Measurements from ENCODE around the gene B4GALNT4. TPM values are rescaled to one million over a fixed set of nuclear protein-coding genes. Genes with fewer than 3 reads are reported as not detected.

Gene B4GALNT4
- total and polyA plus RNA-seq, 2 of the 4 experiments (the other 2 are of a cell fraction): 5.2 to 38.6 TPM

GRCh38 chr11:393219-394033 is 24.1 kb downstream of the B4GALNT4 start:
- H3K27ac ChIP-seq (ENCODE audit: insufficient read depth, low read length): peak overlapping the region; percentile 63
- peak overlapping the region; percentile 85 to 96 for H4K8ac ChIP-seq (ENCODE audit: low read depth in 2 of 2, low read length in 2 of 2)
- peak overlapping the region; percentile 87 for H2BK20ac ChIP-seq (ENCODE audit: low read depth, low read length)
- H2AFZ ChIP-seq (replicated peaks; ENCODE audit: low read length, poor library complexity): peak overlapping the region; percentile 79
- H4K5ac ChIP-seq (ENCODE audit: low read depth, low read length): peak overlapping the region; percentile 99
- DNase-seq (peak; percentile 78), ATAC-seq (ENCODE audit: low read depth) (peak; percentile 94)
- peaks cover 6% of the 10 kb centered on the region for H3K9me1 ChIP-seq (ENCODE audit: insufficient read depth, low read length)
- peaks cover 22% of the 10 kb centered on the region for H3K4me1 ChIP-seq (ENCODE audit: control insufficient read depth, insufficient read depth, low read length)
- no peaks in the 10 kb centered on the region for H3K36me3 ChIP-seq (ENCODE audit: control insufficient read depth, insufficient read depth, low read length)
- peak overlapping the region; percentile 90 for H3K18ac ChIP-seq (ENCODE audit: low read depth, low read length)
- H2BK15ac ChIP-seq (ENCODE audit: low read depth, low read length): peak overlapping the region; percentile 94; the same call in 2 of the 3 replicates
- H2BK120ac ChIP-seq (ENCODE audit: low read depth, low read length): peak overlapping the region; percentile 95
- H2AK9ac ChIP-seq (replicated peaks; ENCODE audit: low read depth, low read length, poor library complexity): peak overlapping the region; percentile 94
- intact Hi-C loops (cut with micrococcal nuclease) (no loop called here), dilution Hi-C loops (cut with HindIII; ENCODE audit: low sequenced_read_pairs, unreplicated experiment) (no loop called here), in situ Hi-C loops (cut with MboI; ENCODE audit: low sequenced_read_pairs) (no loop called here)
- POLR2A ChIA-PET (ENCODE audit: unreplicated experiment): no interaction called here
- H3K4me3 ChIP-seq (ENCODE audit: insufficient read depth, low read depth, low read length): no peak overlapping the region
- peaks cover 0 to 4% of the 10 kb centered on the region in 2 experiments; a peak in 1 of 4 replicates for H3K79me1 ChIP-seq (ENCODE audit: low read depth in 1 of 2, low read length in 2 of 2)
- H4K91ac ChIP-seq (ENCODE audit: insufficient read depth, low read depth, low read length): peak overlapping the region; percentile 95
- H4K20me1 ChIP-seq (ENCODE audit: insufficient read depth, low read length): no peaks in the 10 kb centered on the region
- CTCF ChIA-PET: no interaction called here
- BruUV-seq (replicated peaks): no TSS peak
- 0 out of 2 replicates have a peak overlapping the region, but pooled peaks have one; percentile 9 for H3K9ac ChIP-seq (ENCODE audit: low read depth, low read length)
- no peak for TF ChIP-seq RAD21 (IDR thresholded peaks at IDR 0.05; ENCODE audit: low read length)
- TF ChIP-seq MAZ (IDR thresholded peaks at IDR 0.05; ENCODE audit: borderline replicate concordance, low read depth, low read length): peak; percentile 91; the same call in 1 of the 2 replicates
- peak; percentile 35; the same call in 1 of the 2 replicates for TF ChIP-seq MXI1 (IDR thresholded peaks at IDR 0.05; ENCODE audit: borderline replicate concordance, low read depth, low read length)
- peak; percentile 21; the same call in 1 of the 2 replicates for TF ChIP-seq BHLHE40 (IDR thresholded peaks at IDR 0.05; ENCODE audit: low read depth, low read length)
- no peak for TF ChIP-seq RFX5 (IDR thresholded peaks at IDR 0.05; ENCODE audit: low read depth, low read length)
- TF ChIP-seq FOS (IDR thresholded peaks at IDR 0.05; ENCODE audit: low read depth, low read length): peak; percentile 80; the same call in 1 of the 2 replicates
- TF ChIP-seq MAFK (IDR thresholded peaks at IDR 0.05; ENCODE audit: low read depth, low read length): no peak
- TF ChIP-seq, protein P1, sequence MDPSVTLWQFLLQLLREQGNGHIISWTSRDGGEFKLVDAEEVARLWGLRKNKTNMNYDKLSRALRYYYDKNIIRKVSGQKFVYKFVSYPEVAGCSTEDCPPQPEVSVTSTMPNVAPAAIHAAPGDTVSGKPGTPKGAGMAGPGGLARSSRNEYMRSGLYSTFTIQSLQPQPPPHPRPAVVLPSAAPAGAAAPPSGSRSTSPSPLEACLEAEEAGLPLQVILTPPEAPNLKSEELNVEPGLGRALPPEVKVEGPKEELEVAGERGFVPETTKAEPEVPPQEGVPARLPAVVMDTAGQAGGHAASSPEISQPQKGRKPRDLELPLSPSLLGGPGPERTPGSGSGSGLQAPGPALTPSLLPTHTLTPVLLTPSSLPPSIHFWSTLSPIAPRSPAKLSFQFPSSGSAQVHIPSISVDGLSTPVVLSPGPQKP (IDR thresholded peaks at IDR 0.05; ENCODE audit: borderline replicate concordance, low read depth, low read length): no peak
- TF ChIP-seq CTCF (conservative IDR thresholded peaks at IDR 0.05; ENCODE audit: low read depth, low read length): no peak
- peak overlapping the region; percentile 49; the same call in 1 of the 2 replicates for H3K56ac ChIP-seq (ENCODE audit: extremely low read depth, insufficient read depth, low read length)
- H2BK5ac ChIP-seq (ENCODE audit: low read depth, low read length, poor library complexity, severe bottlenecking): peak overlapping the region; percentile 88
- peak overlapping the region; percentile 99 for H2AK5ac ChIP-seq (ENCODE audit: low read depth, low read length)
- peaks cover 4% of the 10 kb centered on the region; the same call in 1 of the 2 replicates for H3K27me3 ChIP-seq (ENCODE audit: control insufficient read depth, insufficient read depth, low read length)
- 0 out of 2 replicates have a peak overlapping the region, but pooled peaks have one; percentile 6 for H3K4me2 ChIP-seq (ENCODE audit: low read depth, low read length)
- H3K14ac ChIP-seq (replicated peaks; ENCODE audit: low read depth, low read length): peak overlapping the region; percentile 79
- H3K4ac ChIP-seq (ENCODE audit: low read depth, low read length): peak overlapping the region; percentile 91
- H3K23ac ChIP-seq (ENCODE audit: low read depth, low read length): peak overlapping the region; percentile 62; the same call in 1 of the 2 replicates
- H3K9me3 ChIP-seq (ENCODE audit: control insufficient read depth, insufficient read depth, low read length): no peaks in the 10 kb centered on the region
- WGBS, 2 experiments (ENCODE audit: extremely low coverage in 2 of 2, insufficient read length in 1 of 2): 60% methylated on average over 1 of the region's 17 CpGs; no CpG with 5 or more reads in 1 of the 2 experiments
